Astrocyte (in vitro differentiated cells and primary cell): ENCODE data around the gene CTNND2.

Source experiments
- CTCF ChIP-seq: IDR thresholded peaks from 2 replicates; pipeline ENCODE4 v1.5.1; 2011; ENCODE audit warnings: low read depth, mild to moderate bottlenecking, inconsistent platforms, low read length, moderate library complexity; ENCODE audit not compliant: insufficient read depth
- EZH2 ChIP-seq: IDR thresholded peaks from 2 replicates; pipeline ENCODE4 v1.6.1; 2012; ENCODE audit warnings: mild to moderate bottlenecking, low read length, inconsistent platforms; ENCODE audit not compliant: insufficient read depth

DNA sequence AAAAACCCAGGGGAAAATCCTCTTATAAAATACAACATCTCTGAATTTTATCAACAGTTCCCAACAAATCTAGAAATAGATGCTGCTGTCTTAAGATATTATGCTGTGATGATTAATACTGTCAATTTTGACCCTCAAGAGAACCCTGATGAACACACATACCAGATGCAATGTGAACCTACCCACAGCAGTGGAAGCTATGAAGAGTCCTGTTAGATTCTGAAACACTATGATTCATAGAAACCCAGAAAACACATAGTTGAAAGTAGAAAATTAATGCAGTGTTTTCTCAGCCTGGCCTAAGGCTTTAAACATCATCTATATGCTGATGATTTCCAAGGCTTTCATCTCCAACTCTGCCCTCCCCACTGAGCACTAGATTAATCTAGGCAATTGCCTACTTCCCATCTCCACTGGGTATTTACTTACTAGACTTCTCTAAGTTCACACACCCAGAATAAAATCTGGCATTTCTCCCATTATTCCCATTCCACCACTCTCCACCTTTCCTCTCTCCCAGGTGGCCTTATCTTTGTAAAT is 296.2 kb downstream of the CTNND2 start:
- no peak for TF ChIP-seq EZH2
- no peak for TF ChIP-seq CTCF
